Tibial nerve (tissue), 4 donors: ENCODE data around the gene C8G. TPM values are rescaled to one million over a fixed set of nuclear protein-coding genes. Genes with fewer than 3 reads are reported as not detected.
A peak's percentile ranks its signal among the peaks of the same experiment; 100 is the strongest.

Experiments
- DNase-seq, 2 donors: peaks; one replicate each; pipeline ENCODE4 v3.0.0-alpha.2; 2019; ENCODE audit warnings: low spot score in 2 of 2
- H3K27ac ChIP-seq, 4 donors: fragments of 200-600 bp; sonication (generic) in 3 of 4; one replicate each; pipeline ENCODE4 v1.5.1; 2017 to 2019; ENCODE audit warnings: mild to moderate bottlenecking in 1 of 4
- H3K27me3 ChIP-seq, 2 donors: fragments of 200-600 bp; sonication (generic) in 1 of 2; one replicate each; pipeline versions ENCODE4 v1.5.1 to v1.6.0; 2017 to 2019
- H3K36me3 ChIP-seq, 3 donors: fragments of 200-600 bp; sonication (generic); one replicate each; pipeline ENCODE4 v1.5.1; 2018 to 2019
- H3K4me1 ChIP-seq, 4 donors: fragments of 200-600 bp; sonication (generic) in 3 of 4; one replicate each; pipeline ENCODE4 v1.5.1; 2017 to 2019
- H3K4me3 ChIP-seq, 4 donors: fragments of 200-600 bp; sonication (generic) in 3 of 4; one replicate each; pipeline ENCODE4 v1.5.1; 2017 to 2019; ENCODE audit warnings: mild to moderate bottlenecking in 1 of 4, moderate library complexity in 1 of 4
- H3K9me3 ChIP-seq, 4 donors: fragments of 200-600 bp; sonication (generic) in 3 of 4; one replicate each; pipeline ENCODE4 v1.5.1; 2017 to 2019
- EP300 ChIP-seq, 2 donors: sonication (generic); formaldehyde crosslinking; IDR thresholded peaks; one replicate each; pipeline ENCODE4 v1.6.1; 2017; ENCODE audit warnings: antibody characterized with exemption in 2 of 2, mild to moderate bottlenecking in 1 of 2
- POLR2A ChIP-seq, 2 donors: fragments of 450-650 bp; IDR thresholded peaks; one replicate each; pipeline ENCODE4 v1.6.1; 2017; ENCODE audit warnings: antibody characterized with exemption in 2 of 2, mild to moderate bottlenecking in 2 of 2, moderate library complexity in 2 of 2
- WGBS, 2 donors: methylation state at CpG; one replicate each; pipeline ENCODE4 v1.1.5; 2018; 5-methylcytosine and 5-hydroxymethylcytosine counted together
- total RNA-seq, 4 donors: library from RNA; depleted of rRNA; stranded (reverse); fragments of >200 nt; gene quantifications; one replicate each; pipeline ENCODE4 v1.1.0, GENCODE V29; 2016
- TF ChIP-seq, protein P1 (sequence below), 5 experiments: fragments of 200-600 bp in 3 of 5; fragments of 450-650 bp in 2 of 5; sonication (generic) in 3 of 5; IDR thresholded peaks; one replicate each; pipeline ENCODE4 v1.5.1; 2016 to 2019; ENCODE audit warnings: antibody characterized with exemption in 5 of 5, mild to moderate bottlenecking in 3 of 5, moderate library complexity in 2 of 5

C8G gene
- total RNA-seq, 4 donors from 2014 or later: 3.3 to 5.1 TPM; not detected in 2

DNA sequence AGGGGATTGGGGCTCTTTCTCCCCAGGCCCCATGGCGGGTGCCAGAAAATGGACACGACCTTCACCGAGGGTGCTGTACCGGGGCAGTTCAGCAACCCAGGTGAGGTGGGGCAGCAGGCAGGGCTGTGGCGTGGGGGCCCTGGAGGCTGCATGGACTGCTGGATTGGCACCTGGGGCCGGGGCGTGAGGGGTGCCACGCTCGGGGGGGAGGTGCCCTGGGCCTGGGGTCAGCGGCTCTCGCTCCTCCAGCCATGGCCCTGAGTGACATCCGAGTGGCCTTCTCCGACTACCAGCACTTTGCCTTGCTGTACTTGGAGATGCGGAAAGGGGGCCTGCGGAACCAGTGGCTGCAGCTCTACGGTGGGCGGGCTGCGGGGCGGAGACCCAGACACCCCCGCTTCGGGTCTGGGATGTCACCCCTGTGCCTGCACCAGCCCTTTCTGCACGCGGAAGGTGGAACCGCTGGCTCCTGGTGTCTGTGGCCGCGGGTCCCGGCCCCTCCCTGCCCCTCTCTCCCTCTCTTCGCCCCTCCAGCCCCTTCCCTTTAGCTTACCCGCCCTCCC lies 39.5 kb downstream of the C8G start:
- Histone ChIP-seq H3K36me3 (peaks cover 0 to 5% (median 0%) of the 10 kb centered on the region in 3 donors), H3K9me3 (no peaks in the 10 kb centered on the region), H3K27me3 (peaks cover 0 to 37% of the 10 kb centered on the region in 2 donors), H3K4me1 (peaks cover 0 to 37% (median 9%) of the 10 kb centered on the region in 4 donors), H3K27ac (no peak overlapping the region), H3K4me3 (no peak overlapping the region)
- no peak for DNase-seq
- WGBS, 2 donors: 56 to 66% methylated on average over 18 to 27 of the region's 29 CpGs
- TF ChIP-seq EP300 (IDR thresholded peaks at IDR 0.05): no peak
- peak in 1 of 2 donors; percentile 15 for TF ChIP-seq POLR2A (IDR thresholded peaks at IDR 0.05)

DNA sequence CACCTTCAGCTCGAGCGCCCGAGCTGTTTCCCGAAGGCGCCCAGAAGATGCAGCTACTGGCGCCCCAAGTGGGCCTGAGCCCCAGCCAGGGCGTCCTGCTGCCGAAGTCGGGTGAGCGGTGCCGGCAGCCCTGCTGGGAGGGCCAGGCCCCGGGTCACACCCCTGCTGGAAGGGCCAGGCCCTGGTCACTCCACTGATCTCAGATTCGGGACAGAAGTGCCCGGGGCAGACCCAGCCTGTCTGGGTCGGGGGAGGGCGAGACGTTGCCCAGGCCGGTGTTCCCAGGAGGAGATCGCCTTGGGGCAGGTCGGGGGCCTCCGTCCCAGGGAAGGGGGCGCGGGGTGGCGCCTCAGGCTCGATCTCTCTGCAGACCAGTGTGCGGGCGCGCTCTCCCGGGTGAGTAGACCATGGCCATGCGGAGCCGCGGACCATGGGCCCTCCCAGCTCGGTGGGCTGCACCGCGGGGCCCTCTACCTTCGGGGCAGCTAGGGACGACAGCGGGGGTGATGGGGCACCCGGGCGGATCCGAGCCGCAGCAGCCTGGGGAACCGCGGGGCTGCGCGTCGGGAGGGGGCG lies 40.1 kb downstream of the C8G start:
- TF ChIP-seq POLR2A (IDR thresholded peaks at IDR 0.05) (no peak), EP300 (IDR thresholded peaks at IDR 0.05) (no peak)
- TF ChIP-seq, protein P1, sequence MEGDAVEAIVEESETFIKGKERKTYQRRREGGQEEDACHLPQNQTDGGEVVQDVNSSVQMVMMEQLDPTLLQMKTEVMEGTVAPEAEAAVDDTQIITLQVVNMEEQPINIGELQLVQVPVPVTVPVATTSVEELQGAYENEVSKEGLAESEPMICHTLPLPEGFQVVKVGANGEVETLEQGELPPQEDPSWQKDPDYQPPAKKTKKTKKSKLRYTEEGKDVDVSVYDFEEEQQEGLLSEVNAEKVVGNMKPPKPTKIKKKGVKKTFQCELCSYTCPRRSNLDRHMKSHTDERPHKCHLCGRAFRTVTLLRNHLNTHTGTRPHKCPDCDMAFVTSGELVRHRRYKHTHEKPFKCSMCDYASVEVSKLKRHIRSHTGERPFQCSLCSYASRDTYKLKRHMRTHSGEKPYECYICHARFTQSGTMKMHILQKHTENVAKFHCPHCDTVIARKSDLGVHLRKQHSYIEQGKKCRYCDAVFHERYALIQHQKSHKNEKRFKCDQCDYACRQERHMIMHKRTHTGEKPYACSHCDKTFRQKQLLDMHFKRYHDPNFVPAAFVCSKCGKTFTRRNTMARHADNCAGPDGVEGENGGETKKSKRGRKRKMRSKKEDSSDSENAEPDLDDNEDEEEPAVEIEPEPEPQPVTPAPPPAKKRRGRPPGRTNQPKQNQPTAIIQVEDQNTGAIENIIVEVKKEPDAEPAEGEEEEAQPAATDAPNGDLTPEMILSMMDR (IDR thresholded peaks at IDR 0.05): no peak
- 31 to 33% methylated on average over 6 to 31 of the region's 48 CpGs for WGBS, 2 donors
- Histone ChIP-seq H3K36me3 (peaks cover 0 to 5% (median 0%) of the 10 kb centered on the region in 3 donors), H3K4me3 (peak overlapping the region in 1 of 4 donors; percentile 5), H3K9me3 (no peaks in the 10 kb centered on the region), H3K4me1 (peaks cover 0 to 32% (median 9%) of the 10 kb centered on the region in 4 donors), H3K27ac (no peak overlapping the region), H3K27me3 (peaks cover 0 to 37% of the 10 kb centered on the region in 2 donors)
- no peak for DNase-seq

DNA sequence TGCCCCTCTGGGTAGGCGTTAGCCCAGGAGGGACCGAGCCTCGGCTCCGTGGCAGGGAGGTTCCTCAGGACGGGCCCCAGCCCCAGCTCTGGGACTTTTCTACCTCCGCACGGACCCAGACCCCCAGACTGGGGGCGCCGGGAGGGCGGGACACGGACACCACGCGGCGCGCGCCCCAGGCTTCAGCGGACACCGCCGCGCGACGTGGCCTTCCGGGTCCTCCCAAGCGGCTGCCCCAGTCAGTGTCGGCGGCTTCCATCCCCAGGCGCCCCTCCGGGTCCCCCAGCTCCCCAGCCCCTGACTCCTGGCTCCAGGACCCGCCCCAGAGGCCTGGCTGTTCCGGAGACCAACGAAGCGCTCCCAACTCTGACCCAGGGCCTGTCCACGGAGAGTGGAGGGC lies 40.8 kb downstream of the C8G start:
- Histone ChIP-seq H3K27ac (no peak overlapping the region), H3K4me3 (no peak overlapping the region), H3K36me3 (no peaks in the 10 kb centered on the region), H3K27me3 (peaks cover 0 to 37% of the 10 kb centered on the region in 2 donors), H3K9me3 (no peaks in the 10 kb centered on the region), H3K4me1 (peaks cover 0 to 28% (median 9%) of the 10 kb centered on the region in 4 donors)
- TF ChIP-seq POLR2A (IDR thresholded peaks at IDR 0.05): no peak
- no peak for TF ChIP-seq EP300 (IDR thresholded peaks at IDR 0.05)
- TF ChIP-seq, protein P1 (IDR thresholded peaks at IDR 0.05): no peak
- no peak for DNase-seq
- 36% methylated on average over 27 of the region's 33 CpGs; no CpG with 5 or more reads in 1 of the 2 donors for WGBS, 2 donors

DNA sequence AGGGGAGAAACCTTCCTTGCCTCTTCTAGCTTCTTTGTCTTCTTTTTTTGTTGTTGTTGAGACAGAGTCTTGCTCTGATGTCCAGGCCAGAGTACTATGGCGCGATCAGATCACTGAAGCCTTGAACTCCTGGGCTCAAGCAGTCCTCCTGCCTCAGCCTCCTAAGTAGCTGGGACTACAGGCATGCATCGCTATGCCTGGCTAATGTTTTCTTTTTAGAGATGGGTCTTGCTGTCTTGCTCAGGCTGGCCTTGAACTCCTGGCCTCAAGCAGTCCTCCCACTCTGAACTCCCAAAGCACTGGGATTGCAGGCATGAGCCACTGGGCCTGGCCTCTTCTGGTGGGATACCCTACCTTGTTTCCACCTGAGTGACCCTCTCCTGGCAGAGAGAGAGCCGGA lies 43.8 kb downstream of the C8G start:
- DNase-seq: no peak
- H3K4me3 ChIP-seq: no peak overlapping the region
- no peak overlapping the region for H3K27ac ChIP-seq
- TF ChIP-seq, protein P1 (IDR thresholded peaks at IDR 0.05): no peak
- no peak for TF ChIP-seq EP300 (IDR thresholded peaks at IDR 0.05)
- TF ChIP-seq POLR2A (IDR thresholded peaks at IDR 0.05): no peak
- H3K36me3 ChIP-seq: peaks cover 0 to 5% (median 0%) of the 10 kb centered on the region in 3 donors
- H3K27me3 ChIP-seq: peaks cover 0 to 28% of the 10 kb centered on the region in 2 donors
- no peaks in the 10 kb centered on the region for H3K9me3 ChIP-seq
- H3K4me1 ChIP-seq: peaks cover 0 to 39% (median 23%) of the 10 kb centered on the region in 4 donors
- 90 to 91% methylated on average over 4 of the region's 4 CpGs for WGBS, 2 donors

DNA sequence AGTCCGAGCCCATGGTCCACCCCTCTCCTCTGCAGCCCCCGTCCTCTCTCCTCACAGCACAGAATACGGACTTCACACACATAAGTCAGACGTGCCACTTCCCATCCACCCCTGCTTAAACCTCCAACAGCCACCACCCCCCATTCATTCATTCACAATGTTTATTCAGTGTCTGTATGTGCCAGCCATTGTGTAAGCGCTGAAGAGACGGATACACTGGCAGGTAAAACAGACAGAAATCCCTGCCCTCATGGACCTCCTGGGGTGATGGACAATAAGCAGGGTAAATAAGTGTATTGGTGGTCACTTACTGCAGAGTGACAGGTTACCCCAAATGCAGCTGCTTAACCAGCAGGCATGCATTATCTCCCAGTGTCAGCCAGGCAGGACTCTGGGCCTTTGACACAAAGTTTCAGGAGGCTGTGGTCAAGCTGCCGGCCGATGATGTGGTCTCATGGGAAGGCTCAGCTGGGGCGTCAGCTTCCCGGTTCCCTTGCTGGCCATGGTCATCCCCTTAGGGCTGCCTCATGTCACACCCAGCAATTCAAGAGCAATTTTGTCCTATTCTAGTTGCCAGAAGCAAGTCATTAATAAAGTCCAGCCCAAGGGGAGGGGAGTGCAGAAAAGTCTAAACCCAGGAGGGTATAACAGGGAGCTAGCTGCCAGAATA lies 45.3 kb downstream of the C8G start:
- H3K4me1 ChIP-seq: peaks cover 0 to 45% (median 31%) of the 10 kb centered on the region in 4 donors
- H3K27ac ChIP-seq: no peak overlapping the region
- WGBS, 2 donors: 74 to 79% methylated on average over 10 of the region's 10 CpGs
- H3K9me3 ChIP-seq: no peaks in the 10 kb centered on the region
- TF ChIP-seq, protein P1 (IDR thresholded peaks at IDR 0.05): no peak
- no peak for TF ChIP-seq POLR2A (IDR thresholded peaks at IDR 0.05)
- H3K4me3 ChIP-seq: no peak overlapping the region
- peaks cover 0 to 13% of the 10 kb centered on the region in 2 donors for H3K27me3 ChIP-seq
- DNase-seq: no peak
- H3K36me3 ChIP-seq: peaks cover 0 to 15% (median 0%) of the 10 kb centered on the region in 3 donors
